NCI-H187 treated with DMSO at 0.1 percent for 48 hours (cell line): Measurements from ENCODE around the gene IL10RA.
A peak's percentile ranks its signal among the peaks of the same experiment; 100 is the strongest.
"Not testable (repeated sequence)": the region's sequence is repeated elsewhere in the genome, so short reads cannot be mapped to it uniquely, and the experiment has no call there.

Experiments used
- DNase-seq: peaks from one replicate; lab custom pipeline; 2025; lab: John Stamatoyannopoulos, UW

The IL10RA gene

DNA sequence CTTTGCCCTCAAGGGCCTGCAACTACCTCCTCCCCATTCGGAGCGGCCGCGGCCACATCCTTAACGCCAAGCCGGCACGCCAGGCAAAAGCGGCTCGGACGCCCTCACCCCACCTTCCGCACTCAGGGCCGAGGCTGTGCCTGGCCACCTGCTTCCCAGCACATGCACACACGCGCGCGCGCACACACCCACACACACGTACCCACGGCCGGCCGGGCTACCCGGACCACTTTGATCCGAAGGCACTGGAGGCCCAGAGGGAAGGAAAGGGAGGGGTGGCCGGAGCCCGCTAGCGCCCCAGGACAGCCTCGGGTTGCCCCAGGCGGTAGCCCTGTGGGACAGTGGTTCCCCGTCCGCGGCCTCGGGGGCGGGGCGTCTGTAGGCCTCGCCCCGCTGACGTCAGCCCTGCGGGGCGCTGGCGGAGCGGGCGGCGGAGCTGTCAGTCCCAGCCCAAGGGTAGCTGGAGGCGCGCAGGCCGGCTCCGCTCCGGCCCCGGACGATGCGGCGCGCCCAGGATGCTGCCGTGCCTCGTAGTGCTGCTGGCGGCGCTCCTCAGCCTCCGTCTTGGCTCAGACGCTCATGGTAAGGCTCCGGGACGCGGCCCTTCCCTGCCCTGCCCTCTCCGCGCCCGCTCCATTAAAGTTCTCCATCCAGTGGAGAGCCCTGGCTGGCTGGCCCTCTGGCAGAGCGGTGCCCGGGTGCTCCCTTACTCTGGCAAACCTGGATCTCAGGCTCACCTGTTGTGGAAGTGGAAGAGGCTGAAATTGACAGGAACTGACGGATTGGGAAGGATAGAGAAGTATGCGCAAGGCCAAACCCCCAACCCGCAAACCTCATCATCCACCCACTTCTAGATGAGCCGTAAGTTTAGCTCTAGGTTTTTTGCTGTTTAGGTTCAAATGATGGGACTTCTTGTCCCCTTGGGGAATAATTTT is at the start of gene IL10RA:
IL10RA (plus strand) TSS at position 442 of the 935 bp plus-strand sequence; CDS start at position 516, 74 bp downstream.
- no peak for DNase-seq

DNA sequence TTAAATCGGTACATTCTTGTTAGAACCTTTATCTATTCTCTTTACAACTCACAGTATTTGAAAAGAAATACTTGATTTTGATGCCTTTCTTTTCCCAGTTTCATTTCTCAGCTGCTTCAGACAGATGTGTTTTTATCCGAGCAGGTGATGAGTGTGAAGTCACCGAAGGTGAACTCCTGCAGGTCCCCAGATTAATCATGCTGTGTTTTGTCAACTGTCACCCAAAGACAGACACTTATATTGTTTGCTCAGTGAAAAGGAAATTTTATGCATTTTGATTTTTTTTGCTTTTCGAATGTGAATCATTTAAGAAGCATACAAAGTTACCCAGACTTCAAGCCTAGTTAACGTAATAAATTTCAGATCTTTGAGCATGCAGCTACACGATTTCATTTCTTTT is 49.2 kb upstream of the IL10RA start:
- no peak for DNase-seq

DNA sequence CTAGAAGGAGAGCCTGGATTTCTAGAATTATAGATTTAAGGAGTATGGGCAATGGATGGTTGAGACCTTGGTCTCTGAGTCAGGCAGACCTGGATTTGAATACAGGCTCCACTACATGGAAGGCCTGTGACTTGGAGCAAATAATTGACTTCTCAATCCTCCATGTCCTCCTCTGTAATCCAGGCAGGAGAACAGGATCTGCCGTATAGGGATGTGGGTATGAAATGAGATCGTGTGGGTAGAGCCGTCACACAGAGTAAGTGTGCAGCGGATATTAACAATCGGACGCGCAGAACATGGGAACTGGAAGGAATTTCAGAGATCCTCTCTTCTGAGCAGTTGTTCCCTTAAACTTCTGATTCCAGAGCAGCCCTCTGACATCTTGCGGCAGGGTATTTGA is 45.5 kb upstream of the IL10RA start:
- DNase-seq = no peak

DNA sequence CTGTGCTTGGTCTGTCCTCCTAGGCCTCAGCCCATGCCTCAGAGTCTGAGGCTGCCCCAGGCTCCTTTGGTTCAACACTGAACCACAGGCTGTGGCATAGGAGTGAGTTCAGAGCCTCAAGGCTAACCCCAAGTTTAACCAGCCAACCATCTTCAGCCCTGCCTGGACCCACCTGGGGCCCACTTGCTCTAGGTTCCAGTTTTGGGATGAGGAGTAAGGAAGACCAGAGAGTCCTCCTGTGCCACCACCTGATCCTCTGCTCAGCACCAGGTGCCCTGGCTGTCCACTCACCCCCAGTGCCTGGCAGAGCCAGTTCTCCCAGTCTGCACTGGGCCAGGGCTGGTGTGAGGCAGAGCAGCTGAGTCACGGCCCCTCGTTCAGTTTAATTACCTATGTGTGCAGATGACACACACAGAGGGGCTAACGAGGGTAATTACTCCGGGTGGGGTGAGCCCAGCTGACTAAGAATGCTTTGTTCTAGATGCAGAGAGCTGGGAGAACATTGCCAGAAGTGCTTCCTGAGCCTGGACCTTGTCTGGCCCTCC is 45.0 kb upstream of the IL10RA start:
- DNase-seq = no peak

DNA sequence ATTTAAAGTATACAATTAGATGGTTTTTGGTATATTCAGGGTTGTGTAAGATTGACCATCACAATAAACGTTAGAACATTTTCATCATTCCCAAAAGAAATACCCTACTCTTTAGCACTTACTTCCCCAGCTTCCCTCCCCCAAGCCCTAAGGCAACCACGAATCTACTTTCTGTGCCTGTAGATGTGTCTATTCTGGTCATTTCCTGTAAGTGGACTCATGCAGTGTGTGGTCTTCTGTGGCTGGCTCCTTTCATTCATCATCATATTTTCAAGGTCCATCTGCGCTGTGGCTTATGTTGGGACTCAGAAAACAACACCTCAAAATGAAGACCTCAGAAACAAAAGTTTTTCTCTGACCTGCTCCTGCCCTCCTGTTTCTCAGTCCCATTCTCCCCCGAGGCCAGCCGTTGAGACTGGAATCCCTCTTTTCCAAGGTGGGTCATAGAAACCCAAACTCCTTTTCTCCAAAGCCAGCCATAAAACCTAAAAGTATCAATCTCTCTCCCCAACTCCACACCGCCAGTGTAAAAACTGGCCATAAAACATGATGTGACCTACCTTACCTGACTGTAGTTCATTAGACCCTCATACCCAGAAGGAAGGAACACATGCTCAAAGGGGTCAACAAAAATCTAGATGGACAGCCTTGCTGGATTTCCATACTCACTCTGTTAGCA is 44.1 kb upstream of the IL10RA start:
- no peak for DNase-seq

DNA sequence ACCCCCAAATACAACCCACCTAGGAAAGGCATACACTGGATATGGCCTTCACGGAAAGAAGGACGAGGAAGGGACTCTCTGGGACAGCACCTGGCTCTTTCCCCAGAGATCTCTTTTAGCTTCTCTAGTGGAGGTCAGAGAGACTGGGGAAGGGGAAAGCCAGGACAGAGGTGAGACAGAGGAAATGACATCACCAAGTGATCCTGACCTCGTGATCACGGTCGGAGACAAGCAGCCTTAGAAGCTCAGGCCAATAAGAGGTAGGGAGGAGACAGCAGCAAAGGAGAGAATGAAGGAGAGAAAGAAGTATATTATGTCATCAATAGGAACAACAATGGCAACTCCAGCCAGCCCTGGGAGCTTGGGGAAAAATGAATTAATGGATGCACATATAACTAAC is 41.6 kb upstream of the IL10RA start:
- no peak for DNase-seq

DNA sequence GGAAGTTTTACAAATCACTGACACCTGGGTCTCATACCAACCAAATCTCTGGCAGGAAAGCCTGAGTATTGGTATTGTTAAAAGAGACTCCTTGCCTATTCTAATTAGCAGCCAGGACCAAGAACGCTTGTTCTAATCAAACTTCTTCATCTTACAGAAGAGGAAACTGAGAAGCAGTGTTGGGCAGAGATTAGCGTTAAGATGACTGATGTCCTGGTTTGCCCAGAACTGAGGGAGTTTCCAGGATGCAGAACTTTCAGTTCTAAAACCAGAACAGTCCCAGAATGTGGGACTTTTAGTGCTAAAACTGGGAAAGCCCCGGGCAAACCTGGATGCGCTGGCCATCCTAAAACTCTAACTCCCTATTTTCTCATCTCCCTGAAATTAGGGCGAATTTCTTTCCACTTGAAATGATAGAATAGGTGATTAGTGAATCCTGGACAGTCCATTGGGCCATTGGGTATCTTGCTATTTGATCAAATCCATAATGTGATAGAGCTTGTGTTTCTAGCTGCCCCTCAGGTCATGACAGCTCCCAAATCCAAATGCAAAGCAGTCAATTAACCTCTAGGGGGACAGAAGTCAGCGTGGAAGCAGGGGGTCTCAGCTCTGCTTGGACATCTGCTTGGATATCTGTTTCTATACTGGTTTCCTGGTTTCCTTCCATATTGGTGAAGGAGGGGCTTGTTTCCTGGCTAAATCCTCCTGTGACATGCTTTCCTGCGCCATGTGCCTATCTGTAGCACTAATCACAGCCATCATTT is 41.0 kb upstream of the IL10RA start:
- no peak for DNase-seq

DNA sequence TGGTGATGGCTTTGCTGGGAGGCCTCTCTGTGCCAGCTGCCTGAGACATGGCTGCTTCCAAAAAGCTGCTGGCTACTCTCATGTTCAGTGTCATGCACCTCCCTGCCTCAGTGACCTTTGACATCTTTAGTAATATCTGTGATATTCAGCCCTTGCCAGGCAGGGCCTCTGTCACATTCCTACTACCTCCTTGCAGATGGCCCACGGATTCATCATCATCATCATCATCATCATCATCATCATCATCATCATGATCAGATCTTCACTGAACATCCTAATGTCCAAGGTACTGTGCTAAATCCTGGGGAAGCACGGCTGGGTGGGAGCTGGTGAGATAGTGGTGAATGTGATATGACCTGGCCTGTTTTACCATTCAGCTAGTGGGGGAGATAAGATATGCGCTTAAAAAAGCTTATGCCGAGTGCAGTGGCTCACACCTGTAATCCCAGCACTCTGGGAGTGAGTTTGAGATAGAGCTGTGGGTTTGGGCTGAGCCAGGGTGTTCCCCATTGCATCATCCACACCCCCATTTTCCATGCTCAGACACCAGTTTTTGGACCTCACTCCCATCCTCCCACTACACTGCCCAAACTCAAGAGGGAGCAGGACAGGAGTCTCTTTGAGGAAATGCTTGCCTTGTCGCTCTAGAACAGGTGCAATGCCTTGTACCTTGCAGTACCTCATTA is 39.9 kb upstream of the IL10RA start:
- no peak for DNase-seq

DNA sequence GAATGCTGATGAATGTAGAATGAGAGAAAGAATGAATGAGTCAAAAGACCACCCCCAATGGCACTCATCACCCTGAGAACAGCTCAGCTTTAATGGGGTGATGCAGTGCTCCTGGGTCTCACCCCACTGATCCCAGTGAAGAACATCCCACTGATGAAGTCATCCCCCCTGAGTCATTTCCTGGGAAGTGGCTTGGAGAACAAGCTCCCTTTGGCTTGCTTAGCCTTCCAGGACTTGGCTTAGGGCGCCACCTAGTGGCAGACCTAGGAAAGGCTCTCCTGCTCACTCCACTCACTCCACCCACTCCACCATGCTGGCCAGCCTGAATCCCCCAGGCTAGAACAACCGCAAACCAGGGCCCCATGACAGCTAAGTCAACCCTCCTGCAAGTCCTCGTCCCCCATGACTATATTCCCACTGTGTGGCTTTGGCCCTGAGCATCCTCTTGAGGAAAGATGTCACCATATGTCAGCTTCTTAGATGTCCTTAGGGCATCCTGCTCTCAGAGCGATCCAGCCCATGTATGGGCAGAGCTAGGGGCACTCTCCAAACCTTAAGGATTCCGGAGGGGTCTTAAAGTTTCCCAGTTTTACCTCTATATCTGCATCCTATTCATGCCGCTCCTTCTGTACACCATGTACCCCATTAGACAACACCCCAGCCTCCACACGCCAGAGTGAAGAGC is 39.2 kb upstream of the IL10RA start:
- peak; percentile 10 for DNase-seq

DNA sequence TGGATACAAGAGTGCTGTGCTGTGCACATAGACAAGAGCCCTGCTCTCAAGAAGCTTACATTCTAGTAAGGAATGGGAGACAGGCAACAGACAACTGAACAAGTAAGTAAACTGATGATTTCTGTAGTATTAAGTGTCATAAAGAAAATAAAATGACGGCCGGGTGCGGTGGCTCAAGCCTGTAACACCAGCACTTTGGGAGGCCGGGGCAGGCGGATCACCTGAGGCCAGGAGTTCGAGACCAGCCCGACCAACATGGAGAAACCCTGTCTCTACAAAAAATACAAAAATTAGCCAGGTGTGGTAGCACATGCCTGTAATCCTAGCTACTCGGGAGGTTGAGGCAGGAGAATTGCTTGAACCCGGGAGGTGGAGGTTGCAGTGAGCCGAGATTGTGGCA is 38.4 kb upstream of the IL10RA start:
- not testable (repeated sequence) for DNase-seq

DNA sequence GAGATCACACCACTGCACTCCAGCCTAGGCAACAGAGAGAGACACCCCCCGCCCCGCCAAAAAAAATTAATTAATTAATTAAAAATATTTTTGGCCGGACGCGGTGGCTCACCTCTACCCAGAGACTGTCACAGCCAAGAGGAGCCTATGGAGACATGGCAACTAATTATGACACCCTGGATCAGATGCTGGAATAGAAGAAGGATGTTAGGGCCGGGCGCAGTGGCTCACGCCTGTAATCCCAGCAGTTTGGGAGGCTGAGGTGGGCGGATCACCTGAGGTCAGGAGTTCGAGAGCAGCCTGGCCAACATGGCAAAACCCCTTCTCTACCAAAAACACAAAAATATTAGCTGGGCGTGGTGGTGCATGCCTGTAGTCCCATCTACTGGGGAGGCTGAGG is 37.7 kb upstream of the IL10RA start:
- DNase-seq = not testable (repeated sequence)

DNA sequence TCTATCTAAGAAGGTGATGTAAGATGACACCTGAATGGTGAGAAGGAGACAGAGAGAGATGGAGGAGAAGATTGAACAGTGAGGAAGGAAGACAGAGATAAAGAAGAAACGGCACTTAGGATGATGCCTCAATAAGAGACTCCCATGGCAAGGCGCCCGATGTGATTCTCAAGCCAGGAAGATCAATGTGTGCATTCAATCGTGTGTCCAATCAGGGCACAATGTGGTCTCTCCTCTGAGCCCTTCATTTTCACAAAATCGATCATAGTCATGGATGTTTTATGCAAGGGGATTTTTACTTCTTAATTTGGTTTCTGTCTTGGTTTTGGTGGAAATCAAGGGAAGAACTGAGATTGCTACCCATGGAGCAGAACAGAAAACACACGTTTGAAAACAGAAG is 37.1 kb upstream of the IL10RA start:
- no peak for DNase-seq

DNA sequence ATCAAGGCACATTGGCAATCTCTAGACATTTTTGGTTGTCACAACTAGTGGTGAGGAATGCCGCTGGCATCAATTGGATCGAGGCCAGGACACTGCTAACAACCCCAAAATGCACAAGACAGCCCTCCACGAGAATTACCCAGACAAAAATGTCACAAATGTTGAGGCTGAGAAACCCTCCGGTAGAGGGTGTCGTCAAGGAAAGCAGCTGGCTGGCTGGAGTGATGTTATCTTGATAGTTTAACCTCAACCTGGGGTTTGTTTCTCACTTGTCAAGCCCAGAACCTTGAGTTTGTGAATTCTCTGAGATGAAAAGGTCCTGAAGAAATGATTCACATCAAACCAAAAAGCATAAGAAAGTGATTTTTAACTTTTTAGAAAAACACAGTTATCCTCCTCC is 35.9 kb upstream of the IL10RA start:
- DNase-seq = no peak

DNA sequence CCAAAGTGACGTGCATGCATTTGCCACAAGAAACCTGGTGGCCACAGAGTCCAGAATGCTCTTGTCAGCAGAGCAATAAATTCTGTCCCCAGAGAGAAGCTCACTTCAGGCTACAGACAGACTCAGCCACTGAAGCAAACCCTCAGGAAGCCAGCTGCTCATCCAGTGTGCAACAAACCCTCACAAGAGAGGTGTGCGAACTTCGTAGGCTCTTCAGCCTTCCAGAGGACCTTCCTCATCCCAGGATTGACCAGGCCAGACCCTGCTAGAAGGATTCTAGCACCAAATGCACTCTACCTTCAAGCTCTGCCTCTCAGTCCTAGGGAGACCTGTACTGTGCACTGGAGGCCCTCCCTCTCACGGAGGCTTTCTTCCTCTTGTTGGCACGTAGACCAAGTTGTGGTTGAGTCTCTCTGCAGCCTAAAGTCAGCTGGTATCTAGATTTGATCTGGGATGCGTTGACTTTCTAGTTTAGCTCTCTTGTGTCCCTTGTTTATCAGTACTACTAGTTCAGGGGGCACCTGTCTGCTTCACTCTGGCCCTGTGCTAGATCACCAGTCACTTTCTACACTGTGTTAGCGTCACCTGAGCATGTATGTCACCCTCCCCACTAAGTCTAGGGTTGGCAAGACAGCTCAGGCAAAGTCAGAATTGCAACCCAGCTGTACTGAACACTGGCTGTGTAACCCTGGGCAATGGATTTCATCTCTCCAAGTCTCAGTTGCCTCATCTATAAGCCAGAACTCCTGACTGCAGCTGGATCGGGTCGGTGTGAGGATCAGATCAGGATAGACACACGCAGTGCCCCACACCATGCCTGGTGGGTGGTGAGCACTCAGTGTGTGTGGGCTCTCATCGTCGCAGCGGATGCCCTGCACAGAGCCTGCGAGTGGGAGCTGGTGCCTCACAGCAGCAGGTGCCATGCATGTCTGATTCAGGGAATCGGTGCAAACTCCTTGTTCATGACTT is 34.9 kb upstream of the IL10RA start:
- peak; percentile 41 for DNase-seq

DNA sequence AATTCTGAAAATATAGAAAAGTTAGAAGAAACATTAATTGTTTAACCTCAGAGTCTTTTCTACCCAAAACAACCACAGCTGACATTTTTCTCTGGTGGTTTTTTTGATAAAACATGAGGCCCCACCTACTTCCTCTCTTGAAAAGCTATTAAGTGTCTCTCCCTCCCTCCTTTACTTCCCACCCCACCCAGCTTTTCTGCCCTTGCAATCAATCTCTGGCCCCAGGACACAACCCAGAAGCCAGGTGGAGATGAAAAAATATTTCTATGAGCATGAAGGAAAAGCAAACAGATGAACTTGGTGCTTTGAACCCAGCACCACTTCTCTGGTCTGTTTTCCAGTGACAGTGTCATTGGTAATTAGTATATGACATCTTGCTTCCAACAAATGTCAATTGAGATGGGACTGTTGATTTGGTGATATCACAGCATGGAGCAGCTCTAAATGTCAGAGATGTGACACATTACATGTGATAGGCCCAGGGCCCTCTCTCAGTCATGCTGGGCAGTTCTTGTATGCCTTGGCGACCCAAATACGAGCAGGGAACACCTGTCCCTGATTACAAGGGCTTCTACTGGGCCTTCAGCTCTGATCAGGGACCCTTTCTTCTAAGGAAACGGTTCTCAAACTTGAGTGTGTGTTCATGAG is 33.0 kb upstream of the IL10RA start:
- DNase-seq = no peak

DNA sequence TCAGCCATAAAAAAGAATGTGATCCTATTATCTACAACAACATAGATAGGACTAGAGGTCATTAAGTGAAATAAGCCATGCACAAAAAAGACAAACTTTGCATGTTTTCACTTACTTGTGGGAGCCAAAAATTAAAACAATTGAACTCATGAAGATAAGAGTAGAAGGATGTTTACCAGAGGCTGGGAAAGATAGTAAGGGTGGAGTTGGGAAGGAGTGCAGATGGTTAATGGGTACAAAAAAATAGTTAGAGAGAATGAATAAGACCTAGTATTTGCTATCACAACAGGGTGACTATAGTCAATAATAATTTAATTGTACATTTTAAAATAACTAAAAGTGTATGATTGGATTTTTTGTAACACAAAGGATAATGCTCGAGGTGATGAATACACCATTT is 27.2 kb upstream of the IL10RA start:
- no peak for DNase-seq

DNA sequence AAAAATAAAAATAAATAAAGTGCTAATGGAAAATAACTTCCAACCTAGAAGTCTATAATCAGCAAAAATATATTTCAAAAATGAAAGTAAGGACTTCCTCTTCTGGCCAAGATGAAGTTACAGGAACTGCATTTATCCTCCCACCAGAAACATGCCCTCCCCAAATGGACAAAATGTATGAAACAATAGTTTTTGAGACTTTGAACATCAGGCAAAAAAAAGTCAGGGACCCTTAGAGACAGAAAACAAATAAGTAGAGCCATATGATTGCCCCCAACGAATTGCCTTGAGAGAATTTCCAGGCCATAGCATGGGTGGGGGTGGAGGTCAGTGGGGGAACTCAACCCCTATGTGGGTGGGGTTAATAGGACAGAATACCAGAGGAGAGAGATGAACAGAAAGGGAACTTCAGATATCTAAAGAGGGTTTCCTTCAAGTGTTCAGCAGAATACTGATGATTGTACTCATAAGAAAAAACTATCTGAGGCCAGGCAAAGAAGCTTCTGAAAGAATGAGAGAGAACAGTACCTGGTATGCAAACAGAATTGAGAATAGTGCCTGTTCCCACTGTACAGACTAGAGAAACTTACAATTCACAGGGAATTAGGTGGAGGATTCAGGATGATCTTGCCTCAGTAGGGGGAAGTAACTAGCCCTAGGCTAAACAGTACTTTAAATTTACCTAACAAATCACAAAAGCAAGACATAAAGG is 26.6 kb upstream of the IL10RA start:
- no peak for DNase-seq

DNA sequence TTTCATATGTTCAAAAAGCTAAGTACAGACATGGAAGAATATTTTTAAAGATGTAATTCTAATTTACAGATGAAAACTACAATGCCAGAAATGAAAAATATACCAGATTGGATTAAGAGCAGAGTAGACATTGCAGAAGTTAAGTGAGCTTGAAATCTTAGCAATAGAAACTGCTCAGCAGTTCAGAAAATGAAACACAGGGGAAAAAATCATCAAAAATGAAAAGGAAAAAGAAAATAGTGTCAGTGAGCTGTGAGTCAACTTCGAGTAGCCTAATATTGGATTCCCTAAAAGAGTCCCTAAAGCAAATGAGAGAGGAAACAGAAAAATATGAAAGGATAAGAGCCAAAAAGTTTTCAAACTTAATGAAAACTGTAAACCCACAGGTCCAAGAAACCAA is 25.8 kb upstream of the IL10RA start:
- no peak for DNase-seq

DNA sequence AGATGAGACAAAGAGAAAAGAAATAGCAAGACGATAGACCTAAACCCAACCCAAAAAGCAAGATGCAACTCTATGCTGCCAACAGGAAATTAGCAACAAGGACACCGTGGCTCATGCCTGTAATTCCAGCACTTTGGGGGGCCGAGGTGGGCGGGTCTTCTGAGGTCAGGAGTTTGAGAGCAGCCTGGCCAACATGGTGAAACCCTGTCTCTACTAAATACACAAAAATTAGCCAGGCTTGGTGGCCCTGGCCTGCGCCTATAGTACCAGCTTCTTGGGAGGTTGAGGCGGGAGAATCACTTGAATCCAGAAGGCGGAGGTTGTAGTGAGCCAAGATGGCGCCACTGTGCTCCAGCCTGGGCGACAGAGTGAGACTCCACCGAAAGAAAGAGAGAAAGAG is 24.3 kb upstream of the IL10RA start:
- no peak for DNase-seq
